Natural killer cell (primary cell): ENCODE data around the gene OR52L1. TPM values are rescaled to one million over a fixed set of nuclear protein-coding genes. Genes with fewer than 3 reads are reported as not detected.

ENCODE experiments used
- ATAC-seq, 3 donors: fragments of 150-1000 bp in 2 of 3; fragments of 200-7000 bp in 1 of 3; cut with Tn5 transposase; 1 replicate in 1 of 3; 2 replicates in 2 of 3; pipeline ENCODE4 v1.10.0; 2021; ENCODE audit warnings: mild to moderate bottlenecking in 2 of 3, moderate library complexity in 2 of 3
- DNase-seq, 2 donors: peaks; one replicate each; pipeline versions ENCODE4 v3.0.0 to v3.0.0-alpha.2; 2013 to 2021; ENCODE audit warnings: mixed read lengths in 1 of 2
- H3K27ac ChIP-seq: one replicate; pipeline ENCODE4 v1.5.1; 2013; ENCODE audit warnings: mild to moderate bottlenecking, low read length
- H3K27me3 ChIP-seq: one replicate; pipeline ENCODE4 v1.6.1; 2013; ENCODE audit warnings: low read length; ENCODE audit not compliant: control insufficient read depth, insufficient read depth
- H3K36me3 ChIP-seq: one replicate; pipeline ENCODE4 v1.6.1; 2013; ENCODE audit warnings: low read length; ENCODE audit not compliant: control insufficient read depth, insufficient read depth
- H3K4me1 ChIP-seq: one replicate; pipeline ENCODE4 v1.6.1; 2013; ENCODE audit warnings: low read length; ENCODE audit not compliant: control insufficient read depth, insufficient read depth
- H3K4me3 ChIP-seq: one replicate; pipeline ENCODE4 v1.5.1; 2013; ENCODE audit warnings: low read length
- H3K9me3 ChIP-seq: one replicate; pipeline ENCODE4 v1.6.1; 2013; ENCODE audit warnings: low read length; ENCODE audit not compliant: control insufficient read depth, insufficient read depth
- H3K27ac Mint-ChIP-seq, 2 donors: one replicate each; pipeline ENCODE4 v1.8.0; 2022; ENCODE audit warnings: mild to moderate bottlenecking in 2 of 2, mixed read lengths in 2 of 2, moderate library complexity in 1 of 2
- H3K27me3 Mint-ChIP-seq, 2 donors: one replicate each; pipeline ENCODE4 v1.8.0; 2022; ENCODE audit warnings: low read depth in 2 of 2, mixed read lengths in 2 of 2
- H3K36me3 Mint-ChIP-seq: one replicate; pipeline ENCODE4 v1.8.0; 2022; ENCODE audit warnings: mixed read lengths
- H3K4me1 Mint-ChIP-seq, 2 donors: one replicate each; pipeline ENCODE4 v1.8.0; 2022; ENCODE audit warnings: mixed read lengths in 2 of 2
- H3K4me3 Mint-ChIP-seq: one replicate; pipeline ENCODE4 v1.8.0; 2022; ENCODE audit warnings: mild to moderate bottlenecking, moderate library complexity, mixed read lengths
- H3K9me3 Mint-ChIP-seq, 2 donors: one replicate each; pipeline ENCODE4 v1.8.0; 2022; ENCODE audit warnings: mixed read lengths in 2 of 2
- WGBS: methylation state at CpG from one replicate; pipeline ENCODE4 v1.1.7; 2013; ENCODE audit warnings: missing lambda C conversion rate; ENCODE audit not compliant: insufficient coverage; 5-methylcytosine and 5-hydroxymethylcytosine counted together
- intact Hi-C: fragments of 100-400 bp; cut with micrococcal nuclease; formaldehyde crosslinking; loops from one replicate; pipeline ENCODE4 v1.14.2; 2022
- total RNA-seq, 4 donors: library from RNA; stranded (reverse); fragments of 120-200 nt in 1 of 4; gene quantifications; one replicate each; pipeline versions ENCODE4 v1.2.3 to v1.2.4, GENCODE V29; 2013 to 2022
- TF ChIP-seq, protein P1 (sequence below): fragments of 200-600 bp; IDR thresholded peaks from one replicate; pipeline ENCODE4 v1.8.0; 2022; ENCODE audit warnings: antibody characterized with exemption

OR52L1 gene
- total RNA-seq, 3 donors from 2014 or later (not counting 1 experiment from before 2014, with no cell fraction given): 0.35 TPM; not detected in 2

DNA sequence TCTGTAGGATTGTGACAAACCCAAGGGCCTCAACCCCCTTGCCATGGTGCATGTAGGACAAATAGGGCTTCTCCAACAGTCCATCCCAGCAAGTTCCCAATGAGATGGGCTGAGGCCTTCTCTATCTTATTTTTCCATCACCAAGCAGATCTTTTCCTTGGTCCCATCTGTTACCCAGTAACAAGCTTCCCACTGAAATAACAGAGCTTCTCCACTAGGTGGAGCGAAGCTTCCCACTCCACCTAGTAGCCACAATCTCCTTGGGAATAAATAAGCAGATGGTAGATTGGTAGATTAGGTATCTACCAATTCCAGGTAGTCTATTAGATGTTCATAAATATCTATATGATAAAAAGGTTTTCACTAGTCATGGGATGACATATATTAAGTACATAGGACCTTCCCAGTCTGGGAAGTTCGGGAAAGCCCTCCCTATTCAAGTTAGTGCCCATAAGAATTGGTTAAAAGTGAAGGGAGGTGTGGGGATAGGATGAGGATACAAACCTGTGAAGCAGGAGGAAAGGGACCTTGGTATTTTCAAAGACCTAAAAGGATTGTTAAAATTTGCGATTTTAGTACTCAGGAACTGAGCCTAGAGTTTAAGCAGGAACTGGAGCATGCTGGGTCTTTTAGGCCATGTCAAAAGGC, 5.9 kb upstream of the OR52L1 start:
- H3K9me3 Mint-ChIP-seq: no peaks in the 10 kb centered on the region
- no peak for DNase-seq
- ATAC-seq: no peak
- TF ChIP-seq, protein P1, sequence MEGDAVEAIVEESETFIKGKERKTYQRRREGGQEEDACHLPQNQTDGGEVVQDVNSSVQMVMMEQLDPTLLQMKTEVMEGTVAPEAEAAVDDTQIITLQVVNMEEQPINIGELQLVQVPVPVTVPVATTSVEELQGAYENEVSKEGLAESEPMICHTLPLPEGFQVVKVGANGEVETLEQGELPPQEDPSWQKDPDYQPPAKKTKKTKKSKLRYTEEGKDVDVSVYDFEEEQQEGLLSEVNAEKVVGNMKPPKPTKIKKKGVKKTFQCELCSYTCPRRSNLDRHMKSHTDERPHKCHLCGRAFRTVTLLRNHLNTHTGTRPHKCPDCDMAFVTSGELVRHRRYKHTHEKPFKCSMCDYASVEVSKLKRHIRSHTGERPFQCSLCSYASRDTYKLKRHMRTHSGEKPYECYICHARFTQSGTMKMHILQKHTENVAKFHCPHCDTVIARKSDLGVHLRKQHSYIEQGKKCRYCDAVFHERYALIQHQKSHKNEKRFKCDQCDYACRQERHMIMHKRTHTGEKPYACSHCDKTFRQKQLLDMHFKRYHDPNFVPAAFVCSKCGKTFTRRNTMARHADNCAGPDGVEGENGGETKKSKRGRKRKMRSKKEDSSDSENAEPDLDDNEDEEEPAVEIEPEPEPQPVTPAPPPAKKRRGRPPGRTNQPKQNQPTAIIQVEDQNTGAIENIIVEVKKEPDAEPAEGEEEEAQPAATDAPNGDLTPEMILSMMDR: peak; percentile 14
- H3K36me3 Mint-ChIP-seq: no peaks in the 10 kb centered on the region
- Histone ChIP-seq H3K36me3 (no peaks in the 10 kb centered on the region), H3K27me3 (no peaks in the 10 kb centered on the region), H3K27ac (no peak overlapping the region), H3K4me1 (no peaks in the 10 kb centered on the region), H3K4me3 (no peak overlapping the region), H3K9me3 (no peaks in the 10 kb centered on the region)
- intact Hi-C loops: no loop called here
- H3K27me3 Mint-ChIP-seq: peaks cover 6 to 25% of the 10 kb centered on the region in 2 donors
- no peak overlapping the region for H3K27ac Mint-ChIP-seq
- H3K4me3 Mint-ChIP-seq: no peak overlapping the region
- no peaks in the 10 kb centered on the region for H3K4me1 Mint-ChIP-seq
- WGBS: 81% methylated on average over 2 of the region's 3 CpGs

DNA sequence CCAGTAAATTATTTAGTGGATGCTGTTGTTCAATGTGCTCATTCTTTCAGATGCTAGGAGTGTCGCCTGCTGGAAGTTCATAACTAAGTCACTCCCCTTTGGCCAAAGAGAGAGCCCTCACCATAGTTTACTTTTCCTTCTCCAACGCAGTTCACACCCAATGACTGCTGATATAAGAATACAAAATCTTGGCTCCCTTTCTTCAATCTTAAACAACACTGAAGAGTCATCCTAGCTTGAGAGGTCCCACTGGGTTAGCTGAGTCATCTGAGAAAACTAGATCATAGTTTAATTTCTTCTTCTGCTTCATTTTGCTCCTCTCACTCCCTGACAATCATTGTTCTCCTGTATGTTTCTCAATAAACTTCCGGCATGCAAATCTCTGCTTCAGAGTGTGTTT, 5.4 kb upstream of the OR52L1 start:
- H3K9me3 Mint-ChIP-seq: no peaks in the 10 kb centered on the region
- H3K4me3 Mint-ChIP-seq: no peak overlapping the region
- H3K27me3 Mint-ChIP-seq: peaks cover 9 to 31% of the 10 kb centered on the region in 2 donors
- H3K4me1 ChIP-seq: no peaks in the 10 kb centered on the region
- 87% methylated on average over 3 of the region's 3 CpGs for WGBS
- no peaks in the 10 kb centered on the region for H3K4me1 Mint-ChIP-seq
- no peaks in the 10 kb centered on the region for H3K36me3 ChIP-seq
- intact Hi-C loops: no loop called here
- DNase-seq: no peak
- no peak for ATAC-seq
- no peak overlapping the region for H3K4me3 ChIP-seq
- no peaks in the 10 kb centered on the region for H3K36me3 Mint-ChIP-seq
- no peak overlapping the region for H3K27ac ChIP-seq
- no peaks in the 10 kb centered on the region for H3K27me3 ChIP-seq
- no peaks in the 10 kb centered on the region for H3K9me3 ChIP-seq
- no peak overlapping the region for H3K27ac Mint-ChIP-seq
- TF ChIP-seq, protein P1: no peak

DNA sequence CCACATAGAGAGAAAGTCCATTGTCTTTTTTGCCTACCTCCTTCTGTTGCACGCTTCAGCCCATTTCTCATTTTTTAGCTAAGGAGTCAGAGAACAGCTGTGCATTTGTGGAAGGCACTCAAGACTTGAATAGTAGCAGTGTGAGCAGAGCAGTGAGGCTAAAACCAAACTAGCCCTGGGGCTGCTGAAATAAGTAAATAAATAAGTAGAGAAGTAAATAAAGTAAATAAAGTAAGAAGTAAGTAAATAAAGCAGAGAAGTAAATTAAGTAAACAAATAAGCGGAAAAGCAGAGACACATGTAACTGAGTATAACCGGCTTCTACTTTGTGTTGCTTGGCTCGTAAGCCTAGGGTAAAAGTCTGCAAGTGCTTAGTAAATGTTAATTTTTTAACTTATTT, 2.4 kb upstream of the OR52L1 start:
- WGBS: 95% methylated on average over 4 of the region's 4 CpGs
- intact Hi-C loops: no loop called here
- DNase-seq (no peak), ATAC-seq (no peak)
- H3K4me1 Mint-ChIP-seq: no peaks in the 10 kb centered on the region
- Histone ChIP-seq H3K4me1 (no peaks in the 10 kb centered on the region), H3K9me3 (no peaks in the 10 kb centered on the region), H3K27ac (no peak overlapping the region), H3K4me3 (no peak overlapping the region), H3K27me3 (no peaks in the 10 kb centered on the region), H3K36me3 (no peaks in the 10 kb centered on the region)
- TF ChIP-seq, protein P1: no peak
- H3K9me3 Mint-ChIP-seq: no peaks in the 10 kb centered on the region
- H3K4me3 Mint-ChIP-seq: no peak overlapping the region
- H3K27me3 Mint-ChIP-seq: peaks cover 12 to 37% of the 10 kb centered on the region in 2 donors
- H3K36me3 Mint-ChIP-seq: no peaks in the 10 kb centered on the region
- H3K27ac Mint-ChIP-seq: no peak overlapping the region

DNA sequence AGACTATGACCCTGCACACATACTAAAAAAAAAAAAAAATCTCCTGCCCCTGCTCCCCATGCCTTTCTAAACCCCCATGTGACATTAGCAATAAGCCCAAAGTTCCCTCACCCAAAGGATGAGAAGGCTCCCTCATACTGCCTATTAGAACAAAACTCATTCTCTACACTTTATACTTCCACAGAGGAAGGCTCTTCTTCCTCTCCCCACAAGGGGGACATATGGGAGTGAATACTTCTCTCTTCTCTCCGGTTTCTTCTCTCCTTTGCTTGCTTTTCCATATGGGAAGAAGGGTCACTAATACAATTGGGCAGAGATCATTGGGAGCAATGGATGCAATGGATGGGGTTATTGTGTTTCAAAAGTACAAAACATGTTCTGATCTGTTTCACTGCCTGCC, 3.3 kb downstream of the OR52L1 start:
- Mint-ChIP-seq H3K36me3 (no peaks in the 10 kb centered on the region), H3K9me3 (peaks cover 0 to 5% of the 10 kb centered on the region in 2 donors), H3K4me1 (no peaks in the 10 kb centered on the region), H3K27ac (no peak overlapping the region), H3K4me3 (no peak overlapping the region), H3K27me3 (peaks cover 13 to 47% of the 10 kb centered on the region in 2 donors)
- Histone ChIP-seq H3K4me1 (no peaks in the 10 kb centered on the region), H3K4me3 (no peak overlapping the region), H3K27ac (no peak overlapping the region), H3K9me3 (no peaks in the 10 kb centered on the region), H3K36me3 (no peaks in the 10 kb centered on the region), H3K27me3 (peaks cover 3% of the 10 kb centered on the region)
- ATAC-seq (no peak), DNase-seq (no peak)
- WGBS: no CpG with 5 or more reads among the region's 1 CpG
- TF ChIP-seq, protein P1: no peak
- intact Hi-C loops: no loop called here
